Loucy (cell line): ENCODE results near the gene MAB21L3.

Experiments used
- EZH2phosphoT487 ChIP-seq: fragments of 200-600 bp; IDR thresholded peaks from 2 replicates; pipeline ENCODE4 v1.6.1; 2018; ENCODE audit warnings: antibody characterized with exemption, mild to moderate bottlenecking, moderate library complexity, borderline replicate concordance
- TF ChIP-seq, protein P1 (sequence below): fragments of 200-600 bp; sonication (generic); conservative IDR thresholded peaks from 2 replicates; pipeline ENCODE4 v1.5.1; 2014; ENCODE audit warnings: mild to moderate bottlenecking, antibody characterized with exemption, low read length

DNA sequence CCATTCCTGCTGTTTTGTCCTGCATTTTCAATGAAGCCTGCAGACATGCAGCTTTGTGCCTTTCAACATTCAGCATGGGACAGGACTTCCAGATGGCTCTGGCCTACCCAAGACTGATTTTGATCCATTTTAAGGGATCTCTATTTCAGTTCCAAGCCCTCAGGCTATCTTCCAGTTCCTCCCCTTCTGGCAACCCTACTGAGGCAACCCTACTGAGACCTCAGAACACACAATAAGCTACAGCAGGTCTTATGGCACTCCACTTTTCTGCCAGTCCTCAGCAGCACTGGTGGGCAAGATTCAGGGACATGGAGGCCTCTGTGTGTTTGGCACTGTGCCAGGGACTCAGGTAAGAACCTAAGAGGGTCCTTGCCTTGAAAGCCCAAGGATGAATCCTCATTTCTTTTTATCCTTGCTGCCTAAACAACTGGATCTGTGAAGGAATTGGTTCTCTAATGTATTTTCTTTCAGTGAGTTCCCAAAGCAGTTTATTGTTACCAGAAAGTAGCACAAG is 50.7 kb downstream of the MAB21L3 start:
- TF ChIP-seq, protein P1, sequence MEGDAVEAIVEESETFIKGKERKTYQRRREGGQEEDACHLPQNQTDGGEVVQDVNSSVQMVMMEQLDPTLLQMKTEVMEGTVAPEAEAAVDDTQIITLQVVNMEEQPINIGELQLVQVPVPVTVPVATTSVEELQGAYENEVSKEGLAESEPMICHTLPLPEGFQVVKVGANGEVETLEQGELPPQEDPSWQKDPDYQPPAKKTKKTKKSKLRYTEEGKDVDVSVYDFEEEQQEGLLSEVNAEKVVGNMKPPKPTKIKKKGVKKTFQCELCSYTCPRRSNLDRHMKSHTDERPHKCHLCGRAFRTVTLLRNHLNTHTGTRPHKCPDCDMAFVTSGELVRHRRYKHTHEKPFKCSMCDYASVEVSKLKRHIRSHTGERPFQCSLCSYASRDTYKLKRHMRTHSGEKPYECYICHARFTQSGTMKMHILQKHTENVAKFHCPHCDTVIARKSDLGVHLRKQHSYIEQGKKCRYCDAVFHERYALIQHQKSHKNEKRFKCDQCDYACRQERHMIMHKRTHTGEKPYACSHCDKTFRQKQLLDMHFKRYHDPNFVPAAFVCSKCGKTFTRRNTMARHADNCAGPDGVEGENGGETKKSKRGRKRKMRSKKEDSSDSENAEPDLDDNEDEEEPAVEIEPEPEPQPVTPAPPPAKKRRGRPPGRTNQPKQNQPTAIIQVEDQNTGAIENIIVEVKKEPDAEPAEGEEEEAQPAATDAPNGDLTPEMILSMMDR = no peak
- TF ChIP-seq EZH2phosphoT487 = no peak
